Sciatic nerve (tissue), 2 donors: ENCODE results near the gene TEK. TPM values are rescaled to one million over a fixed set of nuclear protein-coding genes. Genes with fewer than 3 reads are reported as not detected.
A peak's percentile ranks its signal among the peaks of the same experiment; 100 is the strongest.
"Not testable (repeated sequence)": the region's sequence is repeated elsewhere in the genome, so short reads cannot be mapped to it uniquely, and the experiment has no call there.

Experiments used
- ATAC-seq: fragments of 200-7000 bp; cut with Tn5 transposase; one replicate; pipeline ENCODE4 v1.9.1; 2020; ENCODE audit warnings: mild to moderate bottlenecking, moderate library complexity
- DNase-seq: peaks from one replicate; pipeline ENCODE4 v3.0.0-alpha.2; 2020; ENCODE audit warnings: low spot score
- intact Hi-C: fragments of 100-400 bp; cut with DNase I; formaldehyde crosslinking; loops from one replicate; pipeline ENCODE4 v1.14.2; 2022
- total RNA-seq: library from RNA; stranded (reverse); fragmentation: NEBNext Ultra II Directional; extraction: Animal tissue kit (Norgen Biotek cat#: 25700); gene quantifications from one replicate; pipeline ENCODE4 v1.2.1, GENCODE V29; 2021
- donor health status: DM: no; HTN: no; CAD: no.
- donor health status: DM: no; HTN: no; CAD: no.

Gene TEK
- 20.5 TPM for total RNA-seq

GRCh38 chr9:27108981-27109541, at the start of gene TEK:
TEK (plus strand) TSS chr9:27109225; CDS start chr9:27109591, 366 bp downstream.
- intact Hi-C loops, result no loop called here
- peak; percentile 56 for ATAC-seq

GRCh38 chr9:27059412-27059811, 49.6 kb upstream of the TEK start:
- ATAC-seq (no peak), DNase-seq (no peak)
- intact Hi-C loops, result no loop called here

More at GRCh38 chr9:27108981-27109541, at the start of gene TEK:
- DNase-seq, result no peak

GRCh38 chr9:27059907-27060306, 49.1 kb upstream of the TEK start:
- DNase-seq (no peak), ATAC-seq (no peak)
- intact Hi-C loops, result no loop called here

- DNase-seq (no peak), ATAC-seq (no peak)
- intact Hi-C loops, result no loop called here
These were observed 43.7 kb upstream of the TEK start for GRCh38 chr9:27065288-27065687.

- ATAC-seq, result no peak
- intact Hi-C loops, result no loop called here
- DNase-seq, result no peak
These were observed 34.9 kb upstream of the TEK start for GRCh38 chr9:27073841-27074728.

- DNase-seq (no peak), ATAC-seq (no peak)
- intact Hi-C loops, result no loop called here
These were observed 30.3 kb upstream of the TEK start for GRCh38 chr9:27078685-27079084.

GRCh38 chr9:27085456-27085855, 23.6 kb upstream of the TEK start:
- ATAC-seq (peak; percentile 46), DNase-seq (no peak)
- intact Hi-C loops, result no loop called here

- DNase-seq, result no peak
- no peak for ATAC-seq
- intact Hi-C loops, result no loop called here
These were observed 22.0 kb upstream of the TEK start for GRCh38 chr9:27086818-27087680.

- intact Hi-C loops, result no loop called here
- ATAC-seq (no peak), DNase-seq (no peak)
These were observed 20.0 kb upstream of the TEK start for GRCh38 chr9:27088981-27089380.

- no peak for DNase-seq
- intact Hi-C loops, result no loop called here
- no peak for ATAC-seq
These were observed 19.3 kb upstream of the TEK start for GRCh38 chr9:27089706-27090105.

- intact Hi-C loops, result no loop called here
- no peak for ATAC-seq
- DNase-seq, result no peak
These were observed 18.8 kb upstream of the TEK start for GRCh38 chr9:27090231-27090630.

GRCh38 chr9:27090711-27091110, 18.3 kb upstream of the TEK start:
- DNase-seq, result no peak
- ATAC-seq, result no peak
- intact Hi-C loops, result no loop called here

GRCh38 chr9:27092496-27092895, 16.5 kb upstream of the TEK start:
- intact Hi-C loops, DNase-seq: not testable (repeated sequence)

GRCh38 chr9:27093384-27094067, 15.5 kb upstream of the TEK start:
- not testable (repeated sequence) for DNase-seq, ATAC-seq

More at GRCh38 chr9:27092496-27092895, 16.5 kb upstream of the TEK start:
- not testable (repeated sequence) for ATAC-seq

GRCh38 chr9:27094640-27095298, 14.3 kb upstream of the TEK start:
- DNase-seq (no peak), ATAC-seq (no peak)
- intact Hi-C loops, result no loop called here

More at GRCh38 chr9:27093384-27094067, 15.5 kb upstream of the TEK start:
- intact Hi-C loops, result not testable (repeated sequence)

- intact Hi-C loops, result no loop called here
- no peak for DNase-seq
- ATAC-seq, result no peak
These were observed 1.8 kb upstream of the TEK start for GRCh38 chr9:27107241-27107640.

- DNase-seq (no peak), ATAC-seq (no peak)
- intact Hi-C loops, result no loop called here
These were observed 596 bp downstream of the TEK start for GRCh38 chr9:27109621-27110020.

- intact Hi-C loops, result no loop called here
- DNase-seq (no peak), ATAC-seq (no peak)
These were observed 1.2 kb downstream of the TEK start for GRCh38 chr9:27110181-27110580.
